Activated T-helper 17 cell treated with anti-CD3 and anti-CD28 coated beads, Interleukin-2, amount 50 U/mL, for 72 hours (primary cell): ENCODE measurements around the gene BMX. TPM values are rescaled to one million over a fixed set of nuclear protein-coding genes. Genes with fewer than 3 reads are reported as not detected.

Source experiments
- ATAC-seq: fragments of 150-1000 bp; cut with Tn5 transposase; replicated peaks from 2 replicates; pipeline ENCODE4 v1.10.0; 2021; ENCODE audit warnings: mild to moderate bottlenecking, moderate library complexity
- H3K27ac Mint-ChIP-seq: one replicate; pipeline ENCODE4 v1.8.0; 2022; ENCODE audit warnings: mixed read lengths
- H3K27me3 Mint-ChIP-seq: one replicate; pipeline ENCODE4 v1.8.0; 2022; ENCODE audit warnings: mixed read lengths
- H3K36me3 Mint-ChIP-seq: one replicate; pipeline ENCODE4 v1.8.0; 2022; ENCODE audit warnings: low read depth, mild to moderate bottlenecking, mixed read lengths
- H3K4me1 Mint-ChIP-seq: one replicate; pipeline ENCODE4 v1.8.0; 2022; ENCODE audit warnings: mixed read lengths
- H3K4me3 Mint-ChIP-seq: one replicate; pipeline ENCODE4 v1.8.0; 2022; ENCODE audit warnings: mild to moderate bottlenecking, mixed read lengths
- H3K9me3 Mint-ChIP-seq: one replicate; pipeline ENCODE4 v1.8.0; 2022; ENCODE audit warnings: mixed read lengths
- total RNA-seq, 2 donors: library from RNA; stranded (reverse); gene quantifications; one replicate each; pipeline ENCODE4 v1.2.3, GENCODE V29; 2022

Gene BMX
- total RNA-seq, 2 donors from 2014 or later, result not detected

DNA sequence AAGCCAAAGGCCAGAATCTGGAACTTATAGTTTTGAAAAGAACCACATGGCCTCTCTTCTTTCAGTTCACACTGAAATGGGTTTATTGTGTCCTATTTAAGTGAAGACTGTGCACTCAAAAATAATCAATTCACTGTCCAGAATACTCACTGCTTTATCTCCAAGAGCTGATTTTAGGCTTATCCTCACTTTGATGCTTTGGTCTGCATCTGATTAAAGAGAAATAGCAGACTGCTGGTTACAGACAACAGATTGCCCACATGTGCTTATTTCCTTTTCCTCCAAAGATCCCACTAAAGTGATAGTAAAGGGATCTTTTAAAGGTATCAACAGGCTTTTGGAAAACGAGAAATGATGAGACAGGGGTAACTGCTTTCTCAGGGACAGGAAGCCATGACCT is 69.5 kb downstream of the BMX start:
- H3K36me3 Mint-ChIP-seq, result no peaks in the 10 kb centered on the region
- no peak overlapping the region for H3K27ac Mint-ChIP-seq
- H3K9me3 Mint-ChIP-seq, result no peaks in the 10 kb centered on the region
- H3K27me3 Mint-ChIP-seq, result peaks cover 5% of the 10 kb centered on the region
- no peak for ATAC-seq
- H3K4me1 Mint-ChIP-seq, result no peaks in the 10 kb centered on the region
- no peak overlapping the region for H3K4me3 Mint-ChIP-seq

DNA sequence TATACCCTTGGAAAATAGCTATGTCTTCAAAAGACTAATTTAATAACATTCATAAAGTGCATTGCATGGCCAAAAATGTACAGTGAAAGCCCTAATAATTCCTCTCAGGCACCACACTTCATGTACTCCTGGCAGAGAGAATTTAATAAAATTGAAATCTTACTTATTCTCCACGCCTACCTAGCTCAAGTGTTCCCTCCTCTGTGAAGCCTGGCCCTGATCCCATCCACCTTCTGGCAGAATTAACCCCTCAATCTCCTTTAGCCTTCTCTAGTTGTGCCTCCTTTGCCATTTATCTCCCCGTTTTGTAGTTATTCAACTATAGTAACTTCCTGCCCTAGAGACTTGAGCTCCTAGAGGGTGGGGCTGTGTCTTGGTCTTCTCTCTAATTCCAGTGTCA is 73.4 kb downstream of the BMX start:
- peaks cover 8% of the 10 kb centered on the region for H3K27me3 Mint-ChIP-seq
- no peaks in the 10 kb centered on the region for H3K9me3 Mint-ChIP-seq
- no peaks in the 10 kb centered on the region for H3K36me3 Mint-ChIP-seq
- no peak overlapping the region for H3K4me3 Mint-ChIP-seq
- H3K27ac Mint-ChIP-seq, result no peak overlapping the region
- ATAC-seq, result no peak
- H3K4me1 Mint-ChIP-seq, result no peaks in the 10 kb centered on the region

DNA sequence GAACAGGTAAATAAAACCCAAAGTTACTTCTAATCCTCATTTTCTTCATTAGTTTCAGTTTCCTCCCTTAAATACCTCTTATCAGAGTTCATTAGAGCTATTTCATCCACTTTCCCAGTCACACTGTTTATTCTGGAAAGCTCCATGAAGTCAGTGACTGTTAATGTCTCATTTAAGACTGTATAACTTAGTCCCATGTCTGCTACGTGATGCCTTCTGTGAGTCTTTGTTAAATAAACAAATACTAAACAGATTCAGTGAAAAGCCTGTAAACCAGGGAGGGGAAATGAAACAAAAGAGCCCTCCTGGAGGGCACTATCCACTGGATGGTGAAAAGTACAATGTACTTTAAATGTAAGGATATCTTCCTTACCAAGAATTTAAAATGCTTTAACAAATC is 75.4 kb downstream of the BMX start:
- no peak for ATAC-seq
- Mint-ChIP-seq H3K9me3 (no peaks in the 10 kb centered on the region), H3K36me3 (no peaks in the 10 kb centered on the region), H3K4me1 (no peaks in the 10 kb centered on the region), H3K4me3 (no peak overlapping the region), H3K27me3 (peaks cover 8% of the 10 kb centered on the region), H3K27ac (no peak overlapping the region)

DNA sequence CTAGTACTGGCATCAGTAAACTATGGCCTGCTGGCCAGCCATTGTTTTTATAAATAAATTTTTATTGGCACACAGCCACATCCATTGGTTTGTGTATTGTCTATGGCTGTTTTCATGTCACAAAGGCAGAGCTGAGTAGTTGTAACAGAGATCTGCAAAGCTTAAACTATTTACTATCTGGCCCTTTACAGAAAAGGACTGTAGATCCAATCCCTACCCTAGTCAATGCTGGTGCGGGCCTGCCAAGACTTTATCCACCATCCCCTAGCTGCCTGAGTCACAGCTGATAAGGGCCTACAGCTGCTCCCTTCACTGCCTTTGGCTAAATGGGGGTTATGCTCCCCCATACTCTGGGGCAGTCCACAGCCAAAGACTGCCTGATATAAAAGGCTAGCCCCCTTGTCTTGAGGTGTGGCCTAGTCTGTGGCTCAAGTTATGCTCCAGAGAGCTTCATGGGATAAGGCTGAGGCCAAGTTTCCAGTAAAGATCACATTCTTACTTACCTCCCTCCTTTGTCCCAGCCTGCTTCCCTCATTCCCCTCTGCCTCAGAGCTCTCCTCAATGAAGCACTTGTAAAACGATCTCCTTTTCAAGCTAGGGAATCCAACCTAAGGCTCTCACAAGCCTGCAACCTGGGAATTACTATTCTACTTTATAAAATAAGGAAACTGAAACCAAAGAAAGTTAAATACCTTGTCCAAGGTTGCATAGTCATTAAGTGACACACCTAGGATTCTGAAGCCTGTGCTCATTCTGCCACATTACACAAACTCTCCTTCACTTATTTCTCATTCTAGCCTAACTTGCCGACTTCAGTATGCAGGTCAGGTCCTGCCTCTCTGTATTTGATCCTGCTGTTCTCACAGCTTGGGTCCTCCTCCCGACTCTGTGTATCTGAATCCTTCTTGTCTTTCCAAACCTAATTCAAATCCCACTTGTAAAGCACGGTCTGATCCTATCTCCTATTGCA is 79.5 kb downstream of the BMX start:
- no peak overlapping the region for H3K27ac Mint-ChIP-seq
- H3K4me3 Mint-ChIP-seq, result no peak overlapping the region
- H3K9me3 Mint-ChIP-seq, result no peaks in the 10 kb centered on the region
- H3K27me3 Mint-ChIP-seq, result peaks cover 8% of the 10 kb centered on the region
- H3K36me3 Mint-ChIP-seq, result no peaks in the 10 kb centered on the region
- no peaks in the 10 kb centered on the region for H3K4me1 Mint-ChIP-seq
- ATAC-seq, result no peak

DNA sequence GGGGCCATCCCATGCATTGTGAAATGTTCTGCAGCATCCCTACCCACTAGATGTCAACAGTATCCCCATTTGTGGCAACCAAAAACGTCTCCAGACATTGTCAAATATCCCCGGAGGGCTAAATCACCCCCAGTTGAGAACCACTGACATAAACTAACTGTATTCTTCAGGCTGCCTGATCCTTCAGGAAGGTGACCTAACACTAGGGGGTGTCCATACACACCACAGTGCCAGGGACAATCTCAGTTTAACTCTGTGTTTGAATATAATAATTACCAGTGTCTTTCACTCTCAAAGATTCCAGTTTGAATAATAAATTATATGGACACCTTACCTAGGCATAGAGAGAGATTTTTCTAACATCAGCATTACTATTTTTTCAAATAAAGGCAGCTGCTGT is 93.8 kb downstream of the BMX start:
- Mint-ChIP-seq H3K27me3 (peaks cover 12% of the 10 kb centered on the region), H3K9me3 (no peaks in the 10 kb centered on the region), H3K4me1 (no peaks in the 10 kb centered on the region), H3K4me3 (no peak overlapping the region), H3K27ac (no peak overlapping the region), H3K36me3 (no peaks in the 10 kb centered on the region)
- no peak for ATAC-seq

DNA sequence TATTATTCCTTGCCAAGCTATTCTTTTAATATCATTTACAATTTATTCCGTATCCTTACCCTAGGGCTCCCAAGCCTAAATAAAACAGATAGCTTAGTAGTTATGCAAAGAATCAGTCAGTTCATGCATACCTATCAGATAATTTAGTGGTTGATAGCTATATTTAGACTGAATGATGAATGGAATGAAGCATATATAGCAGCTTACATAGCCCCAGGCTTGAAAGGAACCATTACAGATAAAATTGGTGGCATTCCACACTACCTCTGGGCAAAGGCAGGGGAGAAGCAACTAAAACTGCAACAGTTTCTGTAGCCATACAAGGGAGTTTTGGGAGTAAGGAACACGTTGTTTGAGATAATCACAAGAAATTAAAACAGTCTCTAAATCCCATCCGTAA is 97.4 kb downstream of the BMX start:
- ATAC-seq, result no peak
- Mint-ChIP-seq H3K27me3 (peaks cover 4% of the 10 kb centered on the region), H3K4me3 (no peak overlapping the region), H3K27ac (no peak overlapping the region), H3K9me3 (no peaks in the 10 kb centered on the region), H3K36me3 (no peaks in the 10 kb centered on the region), H3K4me1 (no peaks in the 10 kb centered on the region)

DNA sequence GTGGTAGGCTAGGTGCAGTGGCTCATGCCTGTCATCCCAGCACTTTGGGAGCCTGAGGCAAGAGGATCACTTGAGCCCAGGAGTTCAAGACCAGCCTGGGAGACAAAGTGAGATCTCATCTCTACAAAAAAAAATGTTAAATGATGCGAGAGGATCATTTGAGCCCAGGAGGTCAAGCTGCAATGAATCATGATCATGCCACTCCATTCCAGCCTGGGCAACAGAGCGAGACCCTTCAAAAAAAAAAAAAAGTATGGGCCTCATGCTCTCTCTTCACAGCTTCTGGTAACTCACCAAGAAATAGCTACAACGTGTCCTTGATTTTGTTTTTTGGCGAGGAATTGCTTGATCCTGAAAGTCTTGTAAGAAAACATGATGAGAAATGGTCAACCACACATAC is 98.9 kb downstream of the BMX start:
- Mint-ChIP-seq H3K4me1 (no peaks in the 10 kb centered on the region), H3K4me3 (no peak overlapping the region), H3K27ac (no peak overlapping the region), H3K36me3 (no peaks in the 10 kb centered on the region), H3K9me3 (no peaks in the 10 kb centered on the region), H3K27me3 (peaks cover 8% of the 10 kb centered on the region)
- ATAC-seq, result no peak

DNA sequence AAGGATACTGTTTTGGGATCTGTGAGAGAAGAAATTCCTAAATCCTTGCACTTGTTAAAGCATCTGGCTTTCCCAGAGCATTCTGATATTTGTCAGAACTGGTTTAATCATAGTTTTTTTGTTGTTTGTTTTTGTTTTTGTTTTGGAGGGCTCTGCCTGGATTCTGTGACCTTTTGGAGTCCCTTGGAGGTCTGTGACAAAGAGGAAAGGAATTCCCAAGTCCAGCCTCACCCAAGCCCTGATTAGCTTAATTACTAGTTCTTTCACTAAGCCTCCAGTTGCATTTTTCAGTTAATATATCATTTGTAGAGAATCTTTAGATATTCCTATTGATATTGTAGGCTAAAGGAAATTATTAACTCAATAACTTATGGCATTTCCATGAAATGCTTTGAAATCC is 99.4 kb downstream of the BMX start:
- no peaks in the 10 kb centered on the region for H3K4me1 Mint-ChIP-seq
- ATAC-seq, result no peak
- no peak overlapping the region for H3K4me3 Mint-ChIP-seq
- no peaks in the 10 kb centered on the region for H3K9me3 Mint-ChIP-seq
- no peaks in the 10 kb centered on the region for H3K36me3 Mint-ChIP-seq
- H3K27me3 Mint-ChIP-seq, result peaks cover 8% of the 10 kb centered on the region
- H3K27ac Mint-ChIP-seq, result no peak overlapping the region

DNA sequence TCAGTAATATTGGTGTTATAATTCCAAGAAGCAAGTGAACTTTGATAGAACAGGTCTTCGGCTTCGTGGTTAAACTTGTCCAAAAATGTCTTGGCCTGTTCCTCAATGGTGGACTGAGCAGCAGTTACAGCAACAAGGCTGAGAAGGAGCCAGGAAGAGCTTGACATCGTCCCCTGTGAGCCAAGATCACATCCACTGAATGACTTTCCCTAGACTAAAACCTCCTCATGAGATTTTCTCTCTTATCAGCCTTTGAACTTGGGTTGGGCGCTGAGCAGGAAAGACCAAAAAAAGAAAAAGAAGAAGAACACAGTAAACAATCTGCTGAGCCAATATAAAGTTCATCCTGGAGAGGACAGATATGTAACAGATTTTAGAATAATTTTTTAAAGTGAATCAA is 100.1 kb downstream of the BMX start, which contains the start of gene ACE2:
Gene ACE2, minus strand, starts transcription at position 216 of the 400 bp plus-strand sequence. Its CDS starts 49 bp downstream, at position 167.
- Mint-ChIP-seq H3K27me3 (peaks cover 8% of the 10 kb centered on the region), H3K4me1 (no peaks in the 10 kb centered on the region), H3K4me3 (no peak within 1 kb of the TSS), H3K36me3 (no peaks in the 10 kb centered on the region), H3K27ac (no peak within 1 kb of the TSS), H3K9me3 (no peaks in the 10 kb centered on the region)
- ATAC-seq, result no peak

DNA sequence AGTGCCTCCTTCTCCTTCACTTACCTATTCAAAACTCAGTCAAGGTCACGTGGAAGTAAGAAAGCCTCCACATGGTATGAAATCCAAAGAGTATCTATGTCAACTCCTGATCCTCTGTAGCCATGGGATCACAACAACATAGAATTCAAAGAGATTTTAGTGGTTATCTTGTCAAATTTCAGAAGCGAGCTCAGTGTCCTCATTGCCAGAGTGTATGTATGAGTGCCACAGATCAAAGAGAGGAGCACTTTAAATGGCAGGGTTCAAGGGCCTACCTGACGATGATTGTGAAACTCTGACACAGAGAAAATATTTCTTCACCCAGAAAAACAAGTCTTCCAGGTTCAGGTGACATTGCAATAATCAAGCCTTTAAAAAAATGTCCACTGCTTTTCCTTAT is 101.3 kb downstream of the BMX start:
- H3K4me1 Mint-ChIP-seq, result no peaks in the 10 kb centered on the region
- no peak overlapping the region for H3K4me3 Mint-ChIP-seq
- no peaks in the 10 kb centered on the region for H3K36me3 Mint-ChIP-seq
- H3K27ac Mint-ChIP-seq, result no peak overlapping the region
- peaks cover 10% of the 10 kb centered on the region for H3K27me3 Mint-ChIP-seq
- no peak for ATAC-seq
- H3K9me3 Mint-ChIP-seq, result no peaks in the 10 kb centered on the region

DNA sequence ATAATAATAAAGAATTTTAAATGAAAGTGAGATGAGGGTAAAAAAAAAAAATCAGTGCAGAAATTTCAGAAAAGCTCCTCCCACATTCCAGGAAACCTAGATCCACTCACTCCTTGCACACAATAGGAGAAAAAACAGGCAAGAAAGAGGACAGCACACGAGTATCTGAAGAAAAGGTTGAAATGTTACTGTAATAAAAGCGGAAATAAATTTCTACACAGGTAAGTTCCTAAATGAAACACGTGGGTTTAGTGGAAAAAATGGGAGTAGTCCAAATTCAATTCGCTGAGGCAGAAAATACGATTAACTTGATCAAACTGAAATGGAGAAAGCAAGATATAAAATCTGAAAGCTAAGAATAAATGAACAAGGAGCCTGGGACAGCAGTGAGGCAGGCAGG is 102.2 kb downstream of the BMX start:
- H3K36me3 Mint-ChIP-seq, result no peaks in the 10 kb centered on the region
- no peaks in the 10 kb centered on the region for H3K4me1 Mint-ChIP-seq
- H3K27ac Mint-ChIP-seq, result no peak overlapping the region
- H3K9me3 Mint-ChIP-seq, result no peaks in the 10 kb centered on the region
- no peak for ATAC-seq
- no peak overlapping the region for H3K4me3 Mint-ChIP-seq
- peaks cover 10% of the 10 kb centered on the region for H3K27me3 Mint-ChIP-seq

DNA sequence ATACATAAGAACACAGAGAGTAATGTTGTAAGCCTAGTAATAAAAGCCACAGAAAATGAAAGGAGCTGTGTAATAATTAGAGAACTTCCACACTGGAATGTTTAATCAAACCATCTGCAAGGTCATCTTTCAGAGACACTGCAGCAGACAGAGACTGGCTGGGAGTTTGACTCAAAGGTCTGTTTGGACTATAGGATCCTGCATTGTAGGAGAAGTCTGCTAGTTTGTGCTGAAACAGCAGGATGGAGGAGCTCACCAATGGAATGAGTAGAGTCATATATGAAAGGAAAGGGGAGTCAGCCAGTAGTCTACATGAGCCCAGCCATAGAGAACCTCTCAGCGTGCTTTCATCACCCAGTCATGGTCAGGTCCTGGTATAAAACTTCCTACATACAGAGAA is 104.6 kb downstream of the BMX start:
- H3K36me3 Mint-ChIP-seq, result no peaks in the 10 kb centered on the region
- H3K4me1 Mint-ChIP-seq, result no peaks in the 10 kb centered on the region
- ATAC-seq, result no peak
- peaks cover 10% of the 10 kb centered on the region for H3K27me3 Mint-ChIP-seq
- no peaks in the 10 kb centered on the region for H3K9me3 Mint-ChIP-seq
- no peak overlapping the region for H3K27ac Mint-ChIP-seq
- H3K4me3 Mint-ChIP-seq, result no peak overlapping the region

Other genes starting within 250 kb of the BMX start
- 1 to 10 TPM; 1.5 to 3.1 TPM for gene ASB9, start 230.7 kb upstream of the BMX start, total RNA-seq
- gene ASB11, start 185.2 kb upstream of the BMX start, total RNA-seq, result not detected
- 10 to 100 TPM; 28.1 to 68.8 TPM for gene PIGA, start 165.3 kb upstream of the BMX start, total RNA-seq
- gene VEGFD, start 116.4 kb upstream of the BMX start, total RNA-seq, result not detected
- 1 to 10 TPM; 3.1 to 3.8 TPM for gene PIR, start 7.5 kb upstream of the BMX start, total RNA-seq
- under 1 TPM in 1 of 2 donors, not detected in 1; 0.16 TPM for gene ACE2, start 100.2 kb downstream of the BMX start, total RNA-seq
- gene CLTRN, start 164.0 kb downstream of the BMX start, total RNA-seq, result under 1 TPM in 1 of 2 donors, not detected in 1; 0.85 TPM
- 10 to 100 TPM; 14.5 to 45.9 TPM for gene CA5B, start 237.5 kb downstream of the BMX start, total RNA-seq